DND-41 (cell line): ENCODE results near the gene NBPF4.
"Not testable (repeated sequence)": the region's sequence is repeated elsewhere in the genome, so short reads cannot be mapped to it uniquely, and the experiment has no call there.

Source experiments
- ATAC-seq: fragments of 200-7000 bp; cut with Tn5 transposase; 3 replicates; pipeline ENCODE4 v1.9.1; 2021; ENCODE audit warnings: low read depth; ENCODE audit not compliant: insufficient read depth
- DNase-seq: peaks from one replicate; pipeline ENCODE4 v3.0.0-alpha.2; 2020
- H2AFZ ChIP-seq: 2 replicates; pipeline ENCODE4 v1.6.0; 2012; ENCODE audit warnings: low read depth, low read length
- H3K27ac ChIP-seq: 2 replicates; pipeline ENCODE4 v1.5.1; 2012; ENCODE audit warnings: low read length, inconsistent platforms
- H3K27me3 ChIP-seq: fragments of 200-600 bp; sonication (generic); 2 replicates; pipeline ENCODE4 v1.6.0; 2012; ENCODE audit warnings: low read length, mild to moderate bottlenecking, inconsistent platforms; ENCODE audit not compliant: insufficient read depth, poor library complexity
- H3K36me3 ChIP-seq: 2 replicates; pipeline ENCODE4 v1.5.1; 2012; ENCODE audit warnings: low read length, inconsistent platforms; ENCODE audit not compliant: insufficient read depth
- H3K4me1 ChIP-seq: 2 replicates; pipeline ENCODE4 v1.5.1; 2012; ENCODE audit warnings: mild to moderate bottlenecking, low read length; ENCODE audit not compliant: insufficient read depth
- H3K4me2 ChIP-seq: 2 replicates; pipeline ENCODE4 v1.6.0; 2012; ENCODE audit warnings: mild to moderate bottlenecking, moderate library complexity, low read length, inconsistent platforms; ENCODE audit not compliant: insufficient read depth
- H3K4me3 ChIP-seq, 2 experiments: fragments of 200-600 bp in 1 of 2; shearing (Covaris generic) in 1 of 2; 2 replicates each; pipeline ENCODE4 v1.5.1; 2012 to 2016; ENCODE audit warnings: inconsistent platforms in 2 of 2, low read length in 2 of 2, mild to moderate bottlenecking in 2 of 2, low read depth in 1 of 2, moderate library complexity in 1 of 2
- H3K79me2 ChIP-seq: 2 replicates; pipeline ENCODE4 v1.6.0; 2012; ENCODE audit warnings: low read length, inconsistent platforms; ENCODE audit not compliant: insufficient read depth
- H3K9ac ChIP-seq: 2 replicates; pipeline ENCODE4 v1.6.0; 2012; ENCODE audit warnings: low read depth, mild to moderate bottlenecking, inconsistent platforms, low read length, moderate library complexity
- H3K9me3 ChIP-seq: 2 replicates; pipeline ENCODE4 v1.5.1; 2012; ENCODE audit warnings: low read length, moderate library complexity, mild to moderate bottlenecking, inconsistent platforms; ENCODE audit not compliant: insufficient read depth, severe bottlenecking
- H4K20me1 ChIP-seq: 2 replicates; pipeline ENCODE4 v1.6.0; 2012; ENCODE audit warnings: low read length; ENCODE audit not compliant: insufficient read depth
- CTCF ChIP-seq: IDR thresholded peaks from 2 replicates; pipeline ENCODE4 v1.5.1; 2012; ENCODE audit warnings: borderline replicate concordance, low read length, moderate library complexity, mild to moderate bottlenecking; ENCODE audit not compliant: poor library complexity, severe bottlenecking; ENCODE audit errors: extremely low read depth
- EZH2 ChIP-seq: IDR thresholded peaks from 3 replicates; pipeline ENCODE4 v1.6.1; 2012; ENCODE audit warnings: borderline replicate concordance, low read depth, mild to moderate bottlenecking, moderate library complexity, low read length, inconsistent platforms; ENCODE audit not compliant: severe bottlenecking

NBPF4 gene

GRCh38 chr1:108217007-108217406 lies 26.9 kb downstream of the NBPF4 start:
- H3K9me3 ChIP-seq, H3K27me3 ChIP-seq, H3K4me3 ChIP-seq, ATAC-seq, H3K9ac ChIP-seq, H2AFZ ChIP-seq, H3K27ac ChIP-seq, H3K4me2 ChIP-seq, H3K4me1 ChIP-seq, H3K36me3 ChIP-seq, H4K20me1 ChIP-seq, H3K79me2 ChIP-seq, DNase-seq: not testable (repeated sequence)

- H3K27ac ChIP-seq, H3K4me3 ChIP-seq, H4K20me1 ChIP-seq, H3K4me2 ChIP-seq, ATAC-seq, H2AFZ ChIP-seq, DNase-seq, H3K27me3 ChIP-seq, H3K4me1 ChIP-seq, H3K9ac ChIP-seq, H3K36me3 ChIP-seq, H3K9me3 ChIP-seq, H3K79me2 ChIP-seq: not testable (repeated sequence)
These were observed 27.6 kb downstream of the NBPF4 start for GRCh38 chr1:108216028-108216890.

- H3K9me3 ChIP-seq, result not testable (repeated sequence)
- ATAC-seq, result peak; percentile 68
These were observed 29.0 kb downstream of the NBPF4 start for GRCh38 chr1:108214641-108215465.

GRCh38 chr1:108211014-108211413 lies 32.9 kb downstream of the NBPF4 start:
- H3K4me2 ChIP-seq, result no peak overlapping the region

More at GRCh38 chr1:108214641-108215465, 29.0 kb downstream of the NBPF4 start:
- not testable (repeated sequence) for H4K20me1 ChIP-seq, H3K27me3 ChIP-seq, DNase-seq, H3K4me3 ChIP-seq, H3K9ac ChIP-seq, H3K79me2 ChIP-seq, H3K4me2 ChIP-seq, H3K36me3 ChIP-seq, H3K4me1 ChIP-seq, H3K27ac ChIP-seq, H2AFZ ChIP-seq
- TF ChIP-seq CTCF, result peak; percentile 58

More at GRCh38 chr1:108211014-108211413, 32.9 kb downstream of the NBPF4 start:
- Histone ChIP-seq H3K9me3 (no peaks in the 10 kb centered on the region), H4K20me1 (no peaks in the 10 kb centered on the region), H3K27ac (no peak overlapping the region), H3K4me3 (no peak overlapping the region), H2AFZ (no peak overlapping the region), H3K27me3 (peaks cover 10% of the 10 kb centered on the region), H3K4me1 (no peaks in the 10 kb centered on the region), H3K79me2 (no peaks in the 10 kb centered on the region), H3K36me3 (no peaks in the 10 kb centered on the region), H3K9ac (no peak overlapping the region)
- no peak for TF ChIP-seq CTCF
- no peak for TF ChIP-seq EZH2
- no peak for DNase-seq
- no peak for ATAC-seq
